Body of pancreas (tissue), 4 donors: ENCODE measurements around the gene PRUNE2.

Experiments used
- POLR2A ChIP-seq, 3 donors: fragments of 450-650 bp; IDR thresholded peaks; one replicate each; pipeline ENCODE4 v1.6.1; 2016; ENCODE audit warnings: antibody characterized with exemption in 3 of 3, mild to moderate bottlenecking in 2 of 3
- TF ChIP-seq, protein P1 (sequence below), 7 experiments: fragments of 450-650 bp in 4 of 7; fragments of 200-600 bp in 3 of 7; sonication (generic) in 3 of 7; IDR thresholded peaks; one replicate each; pipeline ENCODE4 v1.5.1; 2016 to 2019; ENCODE audit warnings: antibody characterized with exemption in 7 of 7

DNA sequence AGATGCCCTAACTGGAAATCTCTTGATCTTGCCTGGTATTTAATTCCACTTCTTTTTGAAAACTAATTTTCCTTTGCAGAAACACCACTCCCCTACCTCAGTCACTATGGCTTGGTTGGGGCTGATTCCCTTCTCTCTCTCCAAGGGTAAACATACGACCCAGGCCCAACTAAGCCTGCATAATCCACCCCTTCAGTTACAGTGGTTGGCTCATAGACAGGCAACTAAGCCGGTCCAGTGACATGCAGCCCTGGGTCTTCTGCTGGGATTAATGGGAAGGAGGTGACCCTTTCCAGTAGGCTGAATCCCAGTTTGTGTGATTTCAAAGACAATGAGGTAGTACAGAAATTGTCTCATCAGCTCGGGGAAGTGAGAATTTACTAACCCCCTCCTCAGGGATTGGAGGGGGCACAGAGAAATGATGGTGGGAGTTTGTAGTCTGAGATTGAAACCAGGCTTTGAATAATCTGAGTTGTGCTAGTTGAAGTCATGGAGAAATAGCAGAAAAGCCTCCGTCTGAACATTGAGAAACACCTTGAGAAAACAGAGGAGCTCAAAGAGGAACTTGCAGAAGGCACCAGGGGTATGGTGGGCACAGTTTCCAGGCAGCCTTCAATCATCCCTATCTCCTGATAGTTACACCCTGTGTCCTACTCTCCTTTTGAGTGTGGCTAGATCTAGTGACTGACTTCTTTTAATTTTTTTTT is 298.0 kb downstream of the PRUNE2 start:
- TF ChIP-seq, protein P1, sequence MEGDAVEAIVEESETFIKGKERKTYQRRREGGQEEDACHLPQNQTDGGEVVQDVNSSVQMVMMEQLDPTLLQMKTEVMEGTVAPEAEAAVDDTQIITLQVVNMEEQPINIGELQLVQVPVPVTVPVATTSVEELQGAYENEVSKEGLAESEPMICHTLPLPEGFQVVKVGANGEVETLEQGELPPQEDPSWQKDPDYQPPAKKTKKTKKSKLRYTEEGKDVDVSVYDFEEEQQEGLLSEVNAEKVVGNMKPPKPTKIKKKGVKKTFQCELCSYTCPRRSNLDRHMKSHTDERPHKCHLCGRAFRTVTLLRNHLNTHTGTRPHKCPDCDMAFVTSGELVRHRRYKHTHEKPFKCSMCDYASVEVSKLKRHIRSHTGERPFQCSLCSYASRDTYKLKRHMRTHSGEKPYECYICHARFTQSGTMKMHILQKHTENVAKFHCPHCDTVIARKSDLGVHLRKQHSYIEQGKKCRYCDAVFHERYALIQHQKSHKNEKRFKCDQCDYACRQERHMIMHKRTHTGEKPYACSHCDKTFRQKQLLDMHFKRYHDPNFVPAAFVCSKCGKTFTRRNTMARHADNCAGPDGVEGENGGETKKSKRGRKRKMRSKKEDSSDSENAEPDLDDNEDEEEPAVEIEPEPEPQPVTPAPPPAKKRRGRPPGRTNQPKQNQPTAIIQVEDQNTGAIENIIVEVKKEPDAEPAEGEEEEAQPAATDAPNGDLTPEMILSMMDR (IDR thresholded peaks at IDR 0.05) = no peak
- TF ChIP-seq POLR2A (IDR thresholded peaks at IDR 0.05) = no peak
